Activated T-cell treated with anti-CD3 and anti-CD28 coated beads, Interleukin-2, amount 50 U/mL, for 1 hour (primary cell): Measurements from ENCODE around the gene EBLN1.
A peak's percentile ranks its signal among the peaks of the same experiment; 100 is the strongest.

Experiments used
- DNase-seq: peaks from one replicate; pipeline ENCODE4 v3.0.0-alpha.2; 2020

EBLN1 gene

DNA sequence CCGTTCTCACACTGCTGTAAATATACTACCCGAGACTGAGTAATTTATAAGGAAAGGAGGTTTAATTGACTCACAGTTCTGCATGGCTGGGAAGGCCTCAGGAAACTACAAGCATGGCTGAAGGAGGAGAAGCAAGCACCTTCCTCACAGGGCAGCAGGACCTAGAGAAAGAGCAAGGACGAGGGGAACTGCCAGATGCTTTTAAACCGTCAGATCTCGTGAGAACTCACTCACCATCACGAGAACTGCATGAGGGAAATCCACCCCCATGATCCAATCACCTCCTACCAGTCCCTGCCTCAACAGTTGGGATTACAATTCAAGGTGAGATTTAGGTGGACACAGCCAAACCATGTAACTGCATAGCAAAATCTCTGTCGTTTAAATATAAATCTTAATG lies at the start of gene EBLN1:
Gene EBLN1 (minus strand): TSS at position 174 of the 400 bp plus-strand sequence. CDS start 8,032 bp downstream, outside the sequence.
- DNase-seq = no peak

DNA sequence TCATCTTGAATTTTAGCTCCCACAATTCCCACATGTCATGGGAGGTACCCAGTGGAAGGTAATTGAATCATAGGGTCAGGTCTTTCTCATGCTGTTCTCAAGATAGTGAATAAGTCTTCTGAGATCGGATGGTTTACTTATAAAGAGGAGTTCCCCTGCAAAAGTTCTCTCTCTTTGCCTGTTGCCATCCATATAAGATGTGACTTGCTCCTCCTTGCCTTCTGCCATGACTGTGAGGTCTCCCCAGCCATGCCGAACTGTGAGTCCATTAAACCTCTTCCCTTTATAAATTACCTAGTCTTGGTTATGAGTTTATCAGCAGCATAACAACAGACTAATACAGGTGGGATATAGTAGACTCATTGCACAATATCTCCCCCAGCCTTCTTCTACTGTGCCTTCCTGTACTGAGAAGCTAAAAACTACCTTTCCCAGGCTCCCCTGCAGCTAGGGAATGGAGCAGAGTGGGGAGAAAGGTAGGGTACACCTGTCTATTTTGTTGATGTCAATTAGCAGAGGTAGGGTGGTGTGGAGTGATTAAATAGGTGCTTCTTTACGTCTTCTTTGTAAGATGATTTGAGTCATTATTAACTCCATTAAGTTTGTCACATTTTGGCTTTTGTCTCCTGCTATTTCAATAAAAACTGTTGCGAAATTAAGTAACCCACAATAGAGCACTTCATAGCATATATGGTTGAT lies 48.2 kb upstream of the EBLN1 start:
- DNase-seq = no peak

DNA sequence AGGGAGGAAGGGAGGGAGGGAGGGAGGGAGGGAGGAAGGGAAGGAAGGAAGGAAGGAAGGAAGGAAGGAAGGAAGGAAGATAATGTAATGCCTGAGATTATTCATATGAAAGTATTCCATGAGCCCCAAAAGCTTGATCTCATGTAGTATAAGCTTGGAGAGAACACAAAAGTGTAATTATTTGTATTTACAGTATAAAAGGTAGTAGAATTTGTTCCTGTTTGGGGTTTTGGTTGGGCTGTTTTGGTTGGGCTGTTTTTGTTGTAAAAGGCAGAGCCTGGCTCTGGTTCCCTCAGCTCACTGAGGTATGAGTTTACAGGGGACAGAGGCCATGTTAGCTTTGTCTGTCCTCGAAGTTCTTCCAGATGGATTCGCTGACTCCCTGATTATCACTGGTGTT lies 45.3 kb upstream of the EBLN1 start:
- no peak for DNase-seq

DNA sequence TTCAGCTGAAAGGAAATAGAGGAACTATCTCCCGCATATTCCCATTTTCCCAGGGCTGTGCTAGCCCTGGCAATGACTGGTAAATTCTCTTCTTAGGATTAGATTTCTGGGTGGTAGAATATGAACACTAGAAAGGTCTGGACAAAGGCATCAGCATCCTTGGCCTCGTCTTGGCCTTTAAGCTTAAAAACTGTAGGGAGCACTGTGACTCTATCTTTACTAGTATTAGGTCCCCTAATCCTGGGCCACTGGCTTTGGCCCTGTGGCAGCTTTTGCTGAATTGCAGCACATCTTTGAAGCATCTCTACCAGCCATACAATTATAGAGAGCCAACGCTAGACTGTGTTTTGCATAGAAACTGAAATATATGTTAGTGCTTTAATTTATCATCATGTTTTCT lies 41.5 kb upstream of the EBLN1 start:
- no peak for DNase-seq

DNA sequence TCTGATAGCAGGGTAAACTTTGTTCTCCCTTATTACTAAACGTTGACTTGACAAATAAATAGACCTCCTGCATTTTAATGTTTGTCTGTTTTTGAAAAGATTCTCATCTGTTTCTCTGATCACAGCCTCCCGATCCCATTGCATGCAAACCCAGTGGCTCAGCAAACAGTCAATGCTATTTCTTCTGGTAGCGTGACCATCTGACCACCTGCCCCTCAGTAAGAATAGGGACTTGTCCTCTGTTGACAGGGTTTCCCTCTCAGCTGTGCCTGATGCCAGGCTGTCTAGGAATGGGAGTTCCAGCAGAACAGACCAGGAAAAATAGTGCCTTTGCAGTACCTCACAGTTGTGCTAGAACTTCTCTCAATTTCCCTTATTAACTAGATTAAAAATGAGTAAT lies 40.7 kb upstream of the EBLN1 start:
- no peak for DNase-seq

DNA sequence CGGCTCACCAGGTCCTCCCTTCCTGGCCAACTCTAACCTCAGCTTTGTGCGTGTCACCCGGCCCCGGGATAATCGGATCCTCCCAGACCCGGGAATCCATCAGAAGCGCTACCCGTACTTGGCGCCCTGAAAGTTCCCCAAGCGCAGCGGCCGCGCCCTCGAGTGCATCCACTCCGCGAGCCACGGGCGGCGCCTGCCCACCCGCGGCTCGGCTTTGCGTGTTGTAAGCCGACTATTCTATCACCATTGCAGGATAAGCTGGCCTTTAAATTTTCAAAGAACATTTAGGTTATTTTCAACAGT lies 35.7 kb upstream of the EBLN1 start:
- peak; percentile 65 for DNase-seq

DNA sequence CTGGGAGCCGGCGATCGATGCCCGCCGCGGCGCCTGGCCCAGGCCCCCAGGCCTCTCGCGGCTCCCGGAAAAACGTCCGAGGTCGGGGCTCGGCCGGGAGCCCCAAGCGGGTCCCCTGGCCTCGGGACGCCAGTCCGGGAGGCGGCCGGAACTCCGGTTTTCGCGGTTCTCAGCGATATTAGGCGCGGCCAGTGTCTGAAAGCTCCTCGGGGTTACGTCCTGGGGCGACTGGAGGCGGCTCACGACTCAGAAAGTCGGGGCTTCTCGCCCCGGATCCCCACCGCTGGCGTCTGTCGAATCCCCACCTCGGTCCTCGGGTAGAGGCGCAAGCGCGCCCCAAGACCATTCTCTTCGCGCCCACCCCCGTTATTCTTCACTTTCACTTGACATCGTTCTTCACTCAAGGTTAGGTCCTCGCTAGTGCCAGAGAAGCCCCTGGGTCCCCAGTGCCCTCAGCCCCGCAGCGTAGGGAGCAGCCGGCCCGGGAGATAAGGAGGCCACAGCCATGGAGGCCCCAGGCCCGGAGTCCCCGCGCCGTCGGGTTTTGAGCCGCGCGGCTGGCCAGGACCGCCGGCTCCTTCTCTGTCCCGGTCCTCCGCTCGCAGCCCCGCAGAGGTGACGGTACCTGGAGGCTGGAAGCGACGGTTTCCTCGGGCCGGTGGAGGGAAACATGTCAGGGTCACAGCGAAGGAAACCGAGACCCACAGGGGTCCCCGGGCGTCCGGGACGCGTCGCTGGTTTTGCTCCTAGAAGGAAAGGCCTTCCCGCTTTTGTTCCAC lies 35.2 kb upstream of the EBLN1 start:
- DNase-seq = peak; percentile 70

DNA sequence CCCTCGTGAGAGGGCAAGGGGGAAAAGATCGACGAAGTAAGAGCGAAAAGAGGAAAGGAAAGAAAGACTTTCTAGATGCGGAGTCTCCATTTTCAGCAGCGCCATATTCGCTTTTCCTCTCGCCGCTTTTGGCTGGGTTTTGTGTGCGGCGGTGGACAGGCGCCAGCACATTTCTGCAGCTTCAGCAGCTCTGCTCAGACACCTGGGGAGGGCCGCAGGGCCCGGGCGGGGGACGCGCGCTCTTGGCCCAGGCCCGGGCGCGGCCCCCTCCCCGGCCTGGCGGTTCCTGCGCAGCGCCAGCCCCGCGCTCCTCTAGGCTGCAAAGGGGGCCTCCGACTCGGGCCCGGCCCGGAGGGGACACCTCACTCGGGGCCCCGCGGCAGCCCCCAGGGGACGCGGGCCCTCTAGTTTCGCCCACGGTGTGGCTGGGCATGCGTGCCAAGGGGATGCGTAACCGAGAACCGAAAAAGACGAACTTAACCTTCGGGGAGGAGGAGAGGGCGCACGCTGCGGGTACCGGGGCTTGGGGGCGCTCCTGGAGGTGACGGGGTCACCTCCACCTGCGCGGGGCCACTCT lies 34.5 kb upstream of the EBLN1 start:
- DNase-seq = peak; percentile 70

DNA sequence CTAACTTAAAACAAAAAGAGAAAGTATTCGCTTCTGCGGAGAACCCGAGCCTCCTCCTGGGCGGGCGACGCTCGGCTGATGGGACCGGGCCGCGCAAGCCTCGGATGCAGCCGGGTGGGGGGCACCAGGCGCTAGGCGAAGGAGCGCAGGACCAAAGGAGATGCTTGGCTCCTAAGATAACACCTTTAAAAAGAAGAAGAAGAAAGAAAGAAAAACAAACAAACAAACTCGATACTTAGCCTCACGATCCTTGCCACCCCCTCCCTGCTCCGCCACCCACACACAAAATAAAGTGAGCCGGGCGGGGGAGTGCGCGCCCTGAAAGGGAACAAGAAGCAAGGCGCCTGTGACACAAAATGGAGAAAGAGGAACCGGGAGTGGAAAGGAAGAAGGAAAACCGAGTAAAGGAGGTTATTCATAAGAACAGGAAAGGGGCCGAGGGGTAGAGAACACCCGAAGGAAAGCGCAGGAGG lies 34.0 kb upstream of the EBLN1 start:
- DNase-seq = peak; percentile 73

DNA sequence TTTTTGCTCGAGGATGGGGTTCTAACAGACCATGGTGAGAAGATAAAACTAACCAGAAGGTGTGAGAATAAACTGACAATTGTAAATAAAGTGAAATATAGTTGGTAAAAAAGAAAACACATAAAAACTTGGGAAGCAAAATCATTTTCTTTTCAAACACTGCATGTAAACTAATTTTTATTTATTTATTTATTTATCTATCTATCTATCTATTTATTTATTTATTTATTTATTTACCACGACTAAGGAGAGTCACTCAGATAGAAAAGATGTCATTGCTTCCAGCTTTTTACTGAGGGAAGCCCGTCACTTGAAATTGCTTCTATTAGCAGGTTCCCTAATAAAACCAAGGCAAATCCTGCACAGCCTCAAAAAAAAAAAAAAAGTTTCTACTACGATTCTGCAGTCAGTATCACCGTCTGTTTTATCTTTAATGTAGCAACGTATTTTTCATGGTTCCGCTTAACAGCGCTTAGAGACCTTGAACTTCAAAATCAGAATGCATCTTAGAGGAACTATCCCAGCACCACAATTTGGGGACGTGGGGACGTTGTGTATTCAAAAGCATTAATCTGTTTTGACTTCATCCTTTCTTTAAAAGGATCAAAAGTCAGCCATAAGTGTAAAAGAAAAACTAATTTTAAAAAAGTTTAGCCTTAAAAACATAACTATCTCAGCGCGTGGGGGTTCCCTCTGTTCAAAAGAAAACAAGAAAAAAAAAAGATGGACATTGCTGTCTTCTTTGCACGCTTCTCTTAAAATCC lies 33.3 kb upstream of the EBLN1 start:
- DNase-seq = no peak

DNA sequence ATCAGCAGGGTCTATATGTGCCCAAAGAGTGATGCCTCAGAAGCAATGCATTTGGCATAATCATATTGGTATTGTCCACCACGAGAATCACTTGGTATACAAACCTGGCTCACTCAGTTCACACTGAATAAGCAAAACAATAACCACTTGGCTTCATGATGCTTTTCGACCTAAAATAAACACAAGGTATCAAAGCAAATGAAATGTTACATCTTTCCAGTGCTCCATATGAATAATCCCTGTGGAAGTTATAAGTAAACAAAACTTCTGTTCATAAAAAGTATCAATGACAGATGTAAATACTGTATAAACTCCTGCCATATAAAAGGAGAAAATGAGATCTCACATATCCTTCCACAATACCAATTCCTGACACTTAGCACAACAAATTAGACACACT lies 29.8 kb upstream of the EBLN1 start:
- DNase-seq = no peak

DNA sequence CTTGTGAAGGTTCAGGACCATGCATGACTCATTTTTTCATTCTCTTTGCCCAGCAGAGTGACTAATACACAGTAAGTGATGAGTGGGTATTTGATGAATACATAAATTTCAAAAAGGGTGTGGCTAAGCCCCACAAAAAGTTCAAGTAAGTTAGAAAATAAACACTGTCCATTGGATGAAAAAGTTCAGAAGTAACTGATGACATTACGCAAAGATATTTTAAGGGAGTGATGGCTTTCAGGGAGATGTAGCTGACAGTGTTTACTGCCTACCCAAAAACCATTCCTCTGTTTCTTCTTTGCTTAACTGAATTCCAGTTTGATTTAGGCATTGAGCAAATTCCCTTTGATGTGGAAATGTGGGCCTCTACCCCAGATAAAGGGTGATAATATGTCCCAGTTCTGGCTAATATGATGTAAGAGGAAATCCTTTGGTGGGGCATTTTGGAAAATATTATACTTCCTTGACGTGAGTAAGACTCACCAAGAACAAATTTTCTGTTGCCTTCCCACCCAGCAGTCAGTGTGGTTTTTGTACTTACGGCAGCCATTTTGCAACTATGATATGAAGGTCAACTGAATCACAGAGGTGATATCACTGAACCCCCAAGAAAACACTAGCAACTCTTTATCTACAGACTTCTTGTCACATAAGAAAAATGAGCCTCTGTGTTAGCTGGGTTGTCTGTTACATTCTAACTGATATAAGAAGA lies 29.0 kb upstream of the EBLN1 start:
- DNase-seq = no peak

DNA sequence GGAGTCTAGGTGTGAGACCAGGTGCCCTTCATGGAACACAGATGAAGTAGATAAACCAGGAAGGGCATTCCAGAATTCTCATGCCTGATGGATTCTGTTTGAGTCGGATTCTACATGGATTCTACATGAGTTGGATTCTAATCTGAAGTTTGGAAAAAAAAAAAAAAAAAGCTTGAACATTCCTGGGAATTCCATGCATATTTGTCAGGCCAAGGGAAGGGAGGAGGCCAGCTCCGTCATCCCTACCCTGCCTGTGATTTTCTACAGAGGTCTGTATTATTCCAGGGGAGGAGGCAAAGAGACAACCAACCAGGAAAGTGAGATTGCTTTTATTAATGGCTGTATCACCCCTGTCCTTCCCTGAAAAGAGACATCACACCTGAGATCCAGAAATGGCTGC lies 27.8 kb upstream of the EBLN1 start:
- no peak for DNase-seq

DNA sequence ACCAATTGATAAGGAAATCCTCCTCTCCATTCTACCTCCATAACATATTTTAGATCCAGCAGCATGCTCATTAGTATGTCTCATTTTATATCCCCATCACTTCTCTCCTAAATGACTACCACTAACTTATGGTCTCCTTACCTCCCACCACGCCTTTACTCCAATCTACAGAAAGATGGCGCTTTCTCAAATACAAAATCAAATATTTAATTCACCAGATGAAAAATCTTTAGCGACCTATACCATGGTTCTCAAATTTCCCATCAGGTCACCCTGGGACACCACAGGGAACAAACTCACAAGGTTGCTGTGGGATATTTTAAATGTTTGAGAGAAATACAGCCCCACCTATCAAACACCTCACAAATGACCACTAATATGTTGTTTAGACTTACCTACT lies 27.0 kb upstream of the EBLN1 start:
- DNase-seq = no peak

DNA sequence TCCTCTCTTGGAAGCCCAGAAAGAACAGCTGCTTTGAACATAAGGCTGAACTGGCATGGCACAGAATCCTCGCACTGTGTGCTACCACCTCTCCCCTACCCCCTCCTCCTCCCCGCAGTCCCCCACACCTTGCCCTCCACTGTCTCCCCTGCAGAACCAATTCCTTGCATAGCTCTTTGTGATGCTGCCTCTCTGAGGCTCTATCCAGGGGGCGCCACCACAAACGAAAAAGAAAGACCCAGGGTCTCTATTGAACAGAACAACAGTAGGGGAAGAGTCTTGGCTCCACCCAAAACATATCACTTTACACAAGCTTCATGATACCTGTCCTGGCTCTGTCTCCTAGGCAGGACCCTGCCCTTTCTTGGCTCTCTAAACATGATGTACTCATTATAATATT lies 26.2 kb upstream of the EBLN1 start:
- peak; percentile 28 for DNase-seq

DNA sequence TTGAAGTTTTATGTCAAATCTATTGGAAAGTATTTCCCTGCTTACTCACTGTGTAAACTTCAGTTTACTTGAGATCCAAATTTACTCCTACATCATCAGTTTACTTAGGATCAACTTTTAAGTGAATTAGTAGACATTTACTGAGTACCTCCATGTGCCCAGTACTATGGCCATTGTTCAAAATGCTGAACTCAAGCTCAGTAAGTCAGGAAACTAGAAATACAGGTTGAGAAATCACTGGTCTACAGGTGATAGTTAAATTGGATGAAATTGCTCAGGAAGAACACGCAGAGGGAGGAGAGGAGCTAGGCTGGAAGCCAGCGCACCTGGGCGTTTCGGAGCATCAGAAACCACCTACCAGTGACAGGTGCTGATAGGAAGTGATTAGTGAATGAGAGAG lies 25.5 kb upstream of the EBLN1 start:
- DNase-seq = no peak

DNA sequence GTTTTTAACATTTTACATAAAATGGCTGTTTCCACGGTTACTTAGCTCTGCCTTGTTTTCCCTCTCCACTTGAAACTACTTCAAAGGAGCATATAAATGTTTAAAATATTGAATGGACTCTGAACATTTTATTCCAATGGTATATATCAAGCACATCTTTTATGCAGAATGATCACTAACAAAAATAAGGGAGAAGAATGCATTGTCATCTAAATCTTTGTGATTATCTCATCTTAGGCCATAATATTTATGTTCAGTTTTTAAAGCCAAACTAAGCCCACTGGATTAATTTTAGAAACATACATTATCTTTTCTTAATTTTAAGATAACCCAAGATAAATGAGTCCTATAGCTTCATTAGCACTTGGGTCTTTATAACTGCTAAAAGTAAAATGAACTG lies 13.4 kb upstream of the EBLN1 start:
- DNase-seq = no peak

DNA sequence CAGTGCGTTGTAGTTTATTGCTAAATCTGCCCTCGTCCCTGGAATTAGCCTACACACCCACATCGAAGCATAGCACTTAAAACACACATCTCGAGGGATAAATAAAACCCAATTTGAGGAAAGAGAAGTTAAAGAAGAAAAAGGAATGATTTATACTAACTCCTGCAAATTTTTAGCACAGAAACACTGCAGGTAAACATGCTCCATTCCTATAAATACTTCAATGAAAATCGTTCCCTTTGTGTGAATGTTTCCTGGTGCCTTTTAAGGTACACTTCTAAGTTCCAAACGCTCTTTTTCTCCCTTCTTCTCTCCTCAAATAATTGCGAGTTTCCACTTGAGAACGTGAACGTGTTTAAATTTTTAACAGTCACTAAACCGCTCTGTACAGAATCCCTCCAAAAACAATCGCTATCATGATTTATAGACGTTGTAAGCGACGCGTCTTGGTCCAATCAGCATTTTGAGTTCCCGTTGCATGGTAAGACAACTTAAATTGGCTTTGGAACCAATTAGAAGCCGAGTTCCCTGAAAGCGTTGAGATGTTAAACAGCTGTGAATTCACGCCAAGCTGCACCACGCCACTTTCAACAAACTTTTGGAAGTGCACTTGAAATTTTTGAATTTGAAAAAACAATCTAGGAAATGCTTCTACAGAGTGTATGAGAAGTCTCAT lies 12.5 kb upstream of the EBLN1 start:
- DNase-seq = peak; percentile 28

DNA sequence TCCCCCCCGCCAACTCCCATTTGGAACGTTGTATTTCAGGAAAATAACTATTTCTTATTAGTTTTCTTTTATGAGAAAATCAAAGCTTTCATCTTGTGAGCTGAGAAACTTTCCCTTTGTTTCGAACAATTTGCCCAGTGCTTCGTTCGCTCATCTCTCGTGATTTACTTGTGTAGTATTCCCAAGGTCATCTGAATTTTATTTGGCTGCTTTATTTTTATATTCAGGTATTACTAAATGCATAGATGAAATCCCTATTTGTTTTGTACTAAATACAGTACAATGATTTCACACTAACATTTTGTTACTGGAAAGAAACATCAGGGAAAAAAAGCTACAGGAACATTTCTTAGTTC lies 12.0 kb upstream of the EBLN1 start:
- DNase-seq = no peak

DNA sequence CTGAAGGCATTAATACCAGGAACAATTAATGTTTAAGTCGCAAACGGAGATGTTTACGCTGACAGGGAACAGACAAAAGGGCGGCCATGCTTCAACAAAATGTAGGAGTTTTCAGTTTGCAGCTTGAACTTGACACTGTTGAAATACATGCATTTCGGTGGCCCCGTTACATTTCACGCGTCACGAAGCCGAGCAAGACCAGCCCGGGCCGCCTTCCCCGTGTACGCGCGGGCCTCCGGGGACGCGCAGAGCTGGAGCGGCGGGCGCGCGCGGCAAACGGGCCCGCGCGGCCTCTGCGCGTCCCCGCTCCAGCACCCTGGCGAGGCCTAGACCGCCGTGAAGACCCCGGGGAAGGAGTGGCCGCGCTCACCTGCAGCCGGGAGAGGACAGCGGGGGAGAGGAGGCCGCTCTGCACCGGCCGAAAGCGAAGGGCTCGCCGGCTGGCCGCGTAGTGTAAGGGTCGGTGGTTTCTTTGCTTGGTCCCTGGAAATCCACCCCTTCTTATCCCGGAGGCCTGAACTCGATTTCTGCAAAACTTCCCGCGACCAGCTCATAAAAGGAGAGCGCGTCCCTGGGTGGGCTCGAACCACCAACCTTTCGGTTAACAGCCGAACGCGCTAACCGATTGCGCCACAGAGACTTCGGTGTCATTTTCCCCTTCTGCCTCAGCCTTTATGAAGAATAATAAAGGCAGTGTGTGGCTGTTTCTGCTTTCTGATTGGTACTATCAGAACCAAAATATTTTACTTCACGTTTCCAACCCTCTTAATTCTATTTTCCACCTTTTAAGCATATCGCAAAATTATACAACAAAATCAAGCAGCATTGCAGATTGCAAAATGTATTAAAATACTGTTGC lies 11.4 kb upstream of the EBLN1 start:
- peak; percentile 87 for DNase-seq

DNA sequence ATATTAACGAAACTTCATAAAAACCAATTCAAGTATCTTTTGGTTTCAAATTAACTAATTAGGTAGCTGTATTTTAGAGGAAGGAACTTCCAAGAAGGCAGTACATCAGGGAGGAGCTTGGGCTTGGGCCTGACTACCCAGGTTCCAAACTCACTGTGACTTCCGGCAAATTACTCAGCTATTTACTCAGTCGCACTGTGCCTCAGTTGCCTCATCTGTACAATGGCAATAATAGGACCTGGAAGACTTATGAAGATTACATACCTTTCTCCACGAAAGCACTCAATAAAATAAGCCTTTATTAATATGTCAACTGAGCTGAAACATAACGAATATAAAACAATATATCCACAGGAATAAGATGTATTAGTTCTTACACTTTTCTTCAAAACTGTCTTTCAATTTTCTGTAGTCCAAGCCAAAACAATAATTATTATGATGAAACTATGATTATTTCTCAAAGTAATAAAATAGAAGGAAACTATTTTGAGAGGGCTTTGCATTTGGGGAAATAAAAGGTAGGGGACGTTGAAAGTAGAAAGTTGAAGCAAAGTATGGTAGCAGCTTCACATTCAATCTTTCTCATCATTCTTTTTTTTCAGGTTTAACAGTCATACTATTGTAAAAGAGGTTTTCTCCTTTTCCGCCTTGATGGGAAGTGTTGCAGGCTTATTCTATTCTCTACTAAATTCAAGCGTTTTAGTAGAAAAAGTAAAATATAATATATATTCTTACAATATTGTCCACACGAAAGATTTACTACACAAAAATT lies 10.5 kb upstream of the EBLN1 start:
- no peak for DNase-seq
